HG03571 (cell line): Measurements from ENCODE around the gene KIF6.

Experiments
- ATAC-seq: cut with Tn5 transposase; IDR thresholded peaks from one replicate; pipeline ENCODE4 v1.9.1; 2021; ENCODE audit not compliant: unreplicated experiment

The KIF6 gene, protein sequence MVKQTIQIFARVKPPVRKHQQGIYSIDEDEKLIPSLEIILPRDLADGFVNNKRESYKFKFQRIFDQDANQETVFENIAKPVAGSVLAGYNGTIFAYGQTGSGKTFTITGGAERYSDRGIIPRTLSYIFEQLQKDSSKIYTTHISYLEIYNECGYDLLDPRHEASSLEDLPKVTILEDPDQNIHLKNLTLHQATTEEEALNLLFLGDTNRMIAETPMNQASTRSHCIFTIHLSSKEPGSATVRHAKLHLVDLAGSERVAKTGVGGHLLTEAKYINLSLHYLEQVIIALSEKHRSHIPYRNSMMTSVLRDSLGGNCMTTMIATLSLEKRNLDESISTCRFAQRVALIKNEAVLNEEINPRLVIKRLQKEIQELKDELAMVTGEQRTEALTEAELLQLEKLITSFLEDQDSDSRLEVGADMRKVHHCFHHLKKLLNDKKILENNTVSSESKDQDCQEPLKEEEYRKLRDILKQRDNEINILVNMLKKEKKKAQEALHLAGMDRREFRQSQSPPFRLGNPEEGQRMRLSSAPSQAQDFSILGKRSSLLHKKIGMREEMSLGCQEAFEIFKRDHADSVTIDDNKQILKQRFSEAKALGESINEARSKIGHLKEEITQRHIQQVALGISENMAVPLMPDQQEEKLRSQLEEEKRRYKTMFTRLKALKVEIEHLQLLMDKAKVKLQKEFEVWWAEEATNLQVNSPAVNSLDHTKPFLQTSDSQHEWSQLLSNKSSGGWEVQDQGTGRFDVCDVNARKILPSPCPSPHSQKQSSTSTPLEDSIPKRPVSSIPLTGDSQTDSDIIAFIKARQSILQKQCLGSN

DNA sequence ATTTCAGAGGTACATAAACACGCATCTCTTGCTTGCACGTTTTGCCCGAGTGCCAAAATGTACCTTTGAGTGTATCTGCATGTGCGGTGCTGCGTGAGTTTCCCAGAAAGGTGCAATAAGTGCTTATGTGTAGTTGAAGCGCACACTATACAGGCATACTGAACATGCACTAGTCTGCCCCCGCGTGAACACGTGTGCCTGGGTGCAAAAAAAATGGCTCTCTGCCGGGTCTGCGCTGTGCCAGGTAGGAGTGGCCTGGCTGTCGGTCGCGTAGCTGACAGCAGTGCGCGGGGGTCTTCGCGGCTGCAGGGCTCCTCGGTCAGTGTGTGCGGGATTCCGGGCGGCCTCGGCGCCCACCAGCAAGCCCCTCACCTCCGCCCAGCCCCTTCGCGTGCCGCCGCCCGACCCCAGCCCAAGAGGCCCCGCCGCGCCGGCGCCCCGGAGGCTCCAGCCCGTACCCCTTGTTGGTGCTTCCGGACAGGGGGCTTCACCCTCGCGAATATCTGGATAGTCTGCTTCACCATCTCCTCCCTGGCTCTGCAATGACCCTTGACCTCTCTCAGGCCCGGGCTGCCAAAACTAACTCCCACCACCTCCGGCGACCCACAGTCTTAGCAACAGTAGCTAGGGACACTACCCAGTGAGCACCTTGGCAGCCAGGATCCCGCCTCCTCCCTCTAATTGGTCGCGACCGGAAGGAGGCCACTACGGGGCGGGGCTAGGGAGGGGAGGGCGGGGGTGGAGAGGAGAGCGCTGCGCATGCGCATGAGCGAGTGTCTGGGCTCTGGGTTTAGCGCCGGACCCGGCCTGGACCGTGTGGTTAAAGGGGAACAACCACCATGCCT lies at the start of gene KIF6:
Gene KIF6 (minus strand): TSS at position 622 of the 845 bp plus-strand sequence. CDS start 98 bp downstream, at position 524.
- ATAC-seq = peak; percentile 96

DNA sequence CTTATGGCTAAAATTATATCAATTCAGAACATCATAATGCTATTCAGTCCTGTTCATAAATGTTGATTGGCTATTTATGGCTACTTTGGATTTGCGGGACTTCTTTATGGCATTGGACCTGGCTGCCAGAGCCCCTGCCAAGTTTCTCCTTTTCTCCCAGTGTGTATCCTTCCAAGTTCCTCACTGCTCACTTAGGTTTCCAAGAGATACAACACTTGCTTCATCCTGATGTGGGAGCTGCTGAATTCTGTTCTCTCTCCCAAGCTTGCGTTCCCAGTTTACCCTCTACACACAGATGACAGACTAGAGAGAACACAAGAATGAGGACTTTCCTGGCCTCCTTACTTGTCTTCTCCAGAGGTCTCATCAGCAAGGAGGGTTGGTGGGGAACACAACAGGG lies 48.6 kb upstream of the KIF6 start:
- ATAC-seq = no peak

GRCh38 chr6:39772559-39773273 lies 47.5 kb upstream of the KIF6 start:
- ATAC-seq = no peak

DNA sequence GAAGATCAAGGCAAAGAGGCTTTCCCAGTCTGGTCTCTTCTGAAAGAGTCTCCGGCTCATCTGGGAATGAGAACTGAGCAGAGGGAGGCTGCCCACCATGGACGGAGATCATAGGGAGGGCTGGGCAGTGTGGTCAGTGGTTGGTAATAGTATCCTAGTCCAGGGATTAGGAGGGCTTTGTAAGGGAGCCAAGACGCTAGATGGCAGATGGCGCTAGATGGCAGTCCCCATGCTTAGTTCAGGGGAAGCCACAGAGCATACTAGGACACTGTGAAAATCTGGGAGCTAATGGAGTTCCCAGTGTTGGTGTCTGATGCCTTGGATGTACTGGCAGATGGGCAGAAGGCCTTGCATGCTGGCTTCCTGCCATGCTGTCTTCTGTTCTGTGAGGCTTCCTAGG lies 45.2 kb upstream of the KIF6 start:
- no peak for ATAC-seq

- ATAC-seq = no peak
Measured at GRCh38 chr6:39769012-39769411, 43.8 kb upstream of the KIF6 start.

GRCh38 chr6:39765508-39766065 lies 40.4 kb upstream of the KIF6 start:
- ATAC-seq = no peak

GRCh38 chr6:39760226-39760952 lies 35.2 kb upstream of the KIF6 start:
- no peak for ATAC-seq

DNA sequence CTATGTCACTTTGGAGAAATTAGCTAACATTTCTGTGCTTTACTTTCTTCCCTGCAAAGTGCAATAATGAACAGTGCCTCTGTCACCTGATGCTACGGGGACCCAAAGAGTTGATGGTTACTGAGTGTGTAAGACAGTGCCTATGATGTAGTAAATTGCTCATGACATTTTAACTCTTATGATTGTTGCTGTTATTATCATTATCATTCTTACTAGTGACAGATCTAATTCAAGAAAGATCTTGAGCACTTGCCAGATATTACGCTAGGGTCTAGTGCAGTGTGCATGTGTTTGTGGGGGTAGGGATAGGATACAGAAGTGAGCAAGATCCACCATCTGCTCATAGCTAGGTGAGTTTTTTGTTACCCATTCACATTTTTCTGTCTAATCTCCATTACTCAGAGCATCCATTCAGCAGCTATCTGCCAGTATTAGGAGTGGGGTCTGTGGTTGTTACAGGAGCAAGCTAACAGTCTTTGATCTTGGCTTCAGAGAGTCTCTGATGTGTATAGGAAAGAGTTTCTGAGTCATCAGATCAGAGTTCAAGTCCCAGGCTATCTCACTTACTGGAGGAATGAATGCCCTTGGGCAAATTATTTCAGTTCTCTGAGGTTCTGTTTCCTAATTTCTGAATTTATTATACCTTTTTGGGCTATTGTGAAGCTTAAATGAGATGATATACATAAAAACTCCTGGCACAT lies 33.8 kb upstream of the KIF6 start:
- ATAC-seq = no peak

DNA sequence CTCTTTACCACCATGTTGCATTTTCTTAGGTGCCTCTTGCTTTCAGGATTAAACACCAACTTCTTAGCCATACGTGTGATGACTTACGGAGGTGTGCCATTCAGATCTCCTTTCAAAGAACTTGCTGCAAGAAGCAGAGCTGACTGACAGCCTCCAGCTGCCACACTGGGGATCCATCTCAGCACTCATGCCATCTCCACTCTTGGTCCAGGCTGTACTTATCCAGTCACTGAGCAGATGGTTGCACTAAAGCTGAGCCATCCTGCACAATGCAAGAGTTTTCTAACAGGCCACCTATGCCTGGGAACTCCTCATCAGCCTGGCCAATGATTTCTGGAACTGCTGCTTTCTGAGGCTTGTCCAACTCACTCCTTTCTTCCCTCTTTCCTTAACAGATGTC lies 31.4 kb upstream of the KIF6 start:
- ATAC-seq = no peak

DNA sequence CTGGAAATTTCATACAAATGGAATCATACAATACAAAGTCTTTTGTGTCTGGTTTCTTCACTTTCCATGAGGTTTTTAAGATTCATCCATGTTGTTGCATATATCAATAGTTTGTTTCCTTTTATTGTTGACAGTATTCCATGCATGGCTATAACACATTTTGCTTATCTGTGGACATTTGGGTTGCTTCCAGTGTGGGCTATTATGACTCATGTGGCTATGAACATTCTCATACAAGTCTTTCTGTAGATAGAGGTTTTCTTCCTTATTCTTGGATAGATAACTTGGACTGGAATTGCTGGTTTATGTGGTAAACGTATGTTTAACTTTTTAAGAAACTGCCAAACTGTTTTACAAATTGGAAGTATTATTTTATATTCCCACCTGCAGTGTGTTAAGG lies 30.0 kb upstream of the KIF6 start:
- no peak for ATAC-seq

DNA sequence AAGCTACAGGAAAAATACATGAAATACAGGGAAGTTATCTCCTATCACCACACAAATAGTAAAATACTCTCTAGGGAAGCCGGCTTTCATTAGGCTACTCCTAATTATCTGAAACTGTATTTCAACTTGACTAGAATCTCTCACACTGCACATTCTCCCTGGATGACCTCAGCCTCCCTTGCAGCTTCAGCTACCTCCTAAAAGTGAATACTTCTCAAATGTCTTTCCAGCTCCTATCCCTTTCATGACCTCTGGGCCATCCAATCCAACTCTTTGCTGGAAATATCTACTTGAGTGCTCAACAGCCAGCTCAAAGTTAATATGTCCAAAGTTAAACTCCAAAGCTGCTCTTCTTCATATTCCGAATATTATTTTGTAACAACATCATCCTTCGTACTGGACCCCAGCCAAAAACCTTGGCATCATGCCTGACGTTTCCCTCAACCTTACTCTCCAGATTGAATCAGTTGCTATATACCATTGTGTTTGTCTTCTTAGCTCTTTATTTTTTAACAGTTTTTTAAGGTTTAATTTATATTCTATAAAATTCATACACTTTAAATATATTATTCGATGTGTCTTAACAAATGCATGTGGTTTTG lies 29.4 kb upstream of the KIF6 start:
- ATAC-seq = no peak

DNA sequence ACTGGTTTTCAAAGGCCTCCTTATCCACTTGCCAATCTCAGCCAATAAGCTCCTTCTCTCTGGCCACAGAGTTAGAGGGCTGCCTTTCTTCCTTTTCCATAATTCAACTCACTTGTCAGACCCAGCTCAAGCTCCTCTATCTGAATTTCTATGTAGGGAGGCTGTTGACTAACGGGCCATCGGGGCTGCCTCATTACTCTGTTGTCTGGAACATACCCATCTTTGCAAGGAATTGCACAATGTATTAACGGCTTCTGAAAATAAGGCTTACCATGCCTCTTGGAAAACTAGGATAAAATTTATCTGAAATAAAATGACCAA lies 28.5 kb upstream of the KIF6 start:
- no peak for ATAC-seq

- ATAC-seq = no peak
Measured at GRCh38 chr6:39752835-39753724, 27.9 kb upstream of the KIF6 start.

- ATAC-seq = no peak
Measured at GRCh38 chr6:39746795-39747194, 21.6 kb upstream of the KIF6 start.

GRCh38 chr6:39733704-39734103 lies 8.5 kb upstream of the KIF6 start:
- no peak for ATAC-seq

GRCh38 chr6:39731565-39731964 lies 6.4 kb upstream of the KIF6 start:
- ATAC-seq = no peak

DNA sequence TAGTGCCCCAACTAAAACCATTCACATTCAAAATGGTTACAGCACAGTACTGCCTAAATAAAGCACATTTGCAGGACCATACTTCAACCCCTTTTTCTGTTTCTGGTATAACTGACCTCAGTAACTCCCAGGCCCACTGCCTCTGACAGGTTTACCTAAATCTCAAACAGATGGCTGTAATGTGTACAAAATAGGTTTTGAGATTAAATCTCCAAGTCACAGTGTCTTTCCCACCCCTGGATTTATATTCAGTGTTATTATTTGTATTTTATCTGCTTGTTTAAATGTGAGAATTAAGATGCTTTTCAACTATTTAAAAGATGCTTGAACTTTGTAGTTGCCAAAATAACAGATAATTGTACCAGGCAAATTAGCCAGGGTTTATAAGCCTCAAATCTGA lies 4.7 kb upstream of the KIF6 start:
- ATAC-seq = no peak

GRCh38 chr6:39725632-39725997 lies 407 bp upstream of the KIF6 start:
- no peak for ATAC-seq
